Stimulated activated CD8-positive, alpha-beta memory T cell treated with anti-CD3 and anti-CD28 coated beads, Interleukin-12 subunit alpha, Interleukin-12 subunit beta, amount 100 ng/mL, for 1 hour (primary cell): ENCODE measurements around the gene SDC1.
"Not testable (repeated sequence)": the region's sequence is repeated elsewhere in the genome, so short reads cannot be mapped to it uniquely, and the experiment has no call there.

ENCODE experiments used
- DNase-seq: peaks from one replicate; pipeline ENCODE4 v3.0.0-alpha.2; 2020; ENCODE audit warnings: low read depth

The SDC1 gene

GRCh38 chr2:20196657-20197161 is 28.2 kb downstream of the SDC1 start:
- no peak for DNase-seq

GRCh38 chr2:20196053-20196656 is 28.8 kb downstream of the SDC1 start:
- no peak for DNase-seq

GRCh38 chr2:20195431-20196033 is 29.4 kb downstream of the SDC1 start:
- no peak for DNase-seq

GRCh38 chr2:20195016-20195411 is 29.9 kb downstream of the SDC1 start:
- DNase-seq: not testable (repeated sequence)

- no peak for DNase-seq
Observed at GRCh38 chr2:20194097-20195015, 30.6 kb downstream of the SDC1 start.

GRCh38 chr2:20193185-20193584 is 31.7 kb downstream of the SDC1 start:
- no peak for DNase-seq

GRCh38 chr2:20192781-20193180 is 32.1 kb downstream of the SDC1 start:
- DNase-seq: no peak

GRCh38 chr2:20191714-20192569 is 33.0 kb downstream of the SDC1 start:
- DNase-seq: no peak

GRCh38 chr2:20190876-20191713 is 33.8 kb downstream of the SDC1 start:
- no peak for DNase-seq

- DNase-seq: no peak
Observed at GRCh38 chr2:20190170-20190569, 34.8 kb downstream of the SDC1 start.

- DNase-seq: no peak
Observed at GRCh38 chr2:20189299-20189931, 35.5 kb downstream of the SDC1 start.

GRCh38 chr2:20188851-20189250 is 36.1 kb downstream of the SDC1 start:
- no peak for DNase-seq

- no peak for DNase-seq
Observed at GRCh38 chr2:20188201-20188600, 36.7 kb downstream of the SDC1 start.

- no peak for DNase-seq
Observed at GRCh38 chr2:20187331-20187730, 37.6 kb downstream of the SDC1 start.

GRCh38 chr2:20186855-20187187 is 38.1 kb downstream of the SDC1 start:
- DNase-seq: no peak

- no peak for DNase-seq
Observed at GRCh38 chr2:20186078-20186854, 38.7 kb downstream of the SDC1 start.

- no peak for DNase-seq
Observed at GRCh38 chr2:20185176-20186022, 39.5 kb downstream of the SDC1 start.

GRCh38 chr2:20184067-20184938 is 40.6 kb downstream of the SDC1 start:
- no peak for DNase-seq
